ENCODE data around the gene TECPR2. TPM values are rescaled to one million over a fixed set of nuclear protein-coding genes. Genes with fewer than 3 reads are reported as not detected.

The TECPR2 gene
- total RNA-seq, 2 donors from 2014 or later, result 27.7 to 28.0 TPM

GRCh38 chr14:102450206-102451063, 87.7 kb downstream of the TECPR2 start:
- Mint-ChIP-seq H3K27me3 (ENCODE audit: insufficient read depth) (no peaks in the 10 kb centered on the region), H3K27ac (no peak overlapping the region), H3K36me3 (ENCODE audit: low read depth) (peaks cover 57% of the 10 kb centered on the region), H3K9me3 (no peaks in the 10 kb centered on the region), H3K4me3 (no peak overlapping the region), H3K4me1 (no peaks in the 10 kb centered on the region)
- H3K27me3 ChIP-seq (ENCODE audit: control insufficient read depth, insufficient read depth, low read length, poor library complexity, severe bottlenecking), result no peaks in the 10 kb centered on the region
- no peaks in the 10 kb centered on the region for H3K9me3 ChIP-seq (ENCODE audit: control insufficient read depth, low read length)
- H3K4me3 ChIP-seq (ENCODE audit: low read length), result no peak overlapping the region
- H3K4me1 ChIP-seq (ENCODE audit: control insufficient read depth, insufficient read depth, low read length), result no peaks in the 10 kb centered on the region
- peaks cover 33% of the 10 kb centered on the region for H3K36me3 ChIP-seq (ENCODE audit: control insufficient read depth, insufficient read depth, low read length)
- WGBS, 2 experiments (ENCODE audit: insufficient coverage in 1 of 2, insufficient read length in 1 of 2), result 89 to 91% methylated on average over 9 to 17 of the region's 17 CpGs
- DNase-seq, result no peak
- no peak for TF ChIP-seq CTCF (conservative IDR thresholded peaks at IDR 0.05)
- no peak overlapping the region for H3K27ac ChIP-seq (ENCODE audit: low read depth, low read length)
- no peak overlapping the region for H3K9ac ChIP-seq (ENCODE audit: extremely low read depth, low read length, poor library complexity, severe bottlenecking)

- Histone ChIP-seq H3K4me3 (ENCODE audit: low read length) (no peak overlapping the region), H3K27ac (ENCODE audit: low read depth, low read length) (no peak overlapping the region), H3K9ac (ENCODE audit: extremely low read depth, low read length, poor library complexity, severe bottlenecking) (no peak overlapping the region), H3K9me3 (ENCODE audit: control insufficient read depth, low read length) (no peaks in the 10 kb centered on the region), H3K36me3 (ENCODE audit: control insufficient read depth, insufficient read depth, low read length) (peaks cover 33% of the 10 kb centered on the region), H3K27me3 (ENCODE audit: control insufficient read depth, insufficient read depth, low read length, poor library complexity, severe bottlenecking) (no peaks in the 10 kb centered on the region), H3K4me1 (ENCODE audit: control insufficient read depth, insufficient read depth, low read length) (no peaks in the 10 kb centered on the region)
- no peak for TF ChIP-seq CTCF (conservative IDR thresholded peaks at IDR 0.05)
- WGBS, 2 experiments (ENCODE audit: insufficient coverage in 1 of 2, insufficient read length in 1 of 2), result 95 to 100% methylated on average over 2 to 10 of the region's 10 CpGs
- Mint-ChIP-seq H3K4me3 (no peak overlapping the region), H3K36me3 (ENCODE audit: low read depth) (peaks cover 55% of the 10 kb centered on the region), H3K4me1 (no peaks in the 10 kb centered on the region), H3K27ac (no peak overlapping the region), H3K27me3 (ENCODE audit: insufficient read depth) (no peaks in the 10 kb centered on the region), H3K9me3 (no peaks in the 10 kb centered on the region)
- DNase-seq, result no peak
Measured at GRCh38 chr14:102451064-102451352, 88.3 kb downstream of the TECPR2 start.

- TF ChIP-seq CTCF (conservative IDR thresholded peaks at IDR 0.05), result no peak
- Histone ChIP-seq H3K9ac (ENCODE audit: extremely low read depth, low read length, poor library complexity, severe bottlenecking) (no peak overlapping the region), H3K27ac (ENCODE audit: low read depth, low read length) (no peak overlapping the region), H3K27me3 (ENCODE audit: control insufficient read depth, insufficient read depth, low read length, poor library complexity, severe bottlenecking) (no peaks in the 10 kb centered on the region), H3K36me3 (ENCODE audit: control insufficient read depth, insufficient read depth, low read length) (peaks cover 27% of the 10 kb centered on the region), H3K9me3 (ENCODE audit: control insufficient read depth, low read length) (no peaks in the 10 kb centered on the region), H3K4me3 (ENCODE audit: low read length) (no peak overlapping the region), H3K4me1 (ENCODE audit: control insufficient read depth, insufficient read depth, low read length) (no peaks in the 10 kb centered on the region)
- 95 to 97% methylated on average over 16 to 24 of the region's 24 CpGs for WGBS, 2 experiments (ENCODE audit: insufficient coverage in 1 of 2, insufficient read length in 1 of 2)
- H3K4me1 Mint-ChIP-seq, result no peaks in the 10 kb centered on the region
- no peak overlapping the region for H3K4me3 Mint-ChIP-seq
- no peaks in the 10 kb centered on the region for H3K27me3 Mint-ChIP-seq (ENCODE audit: insufficient read depth)
- DNase-seq, result no peak
- peaks cover 55% of the 10 kb centered on the region for H3K36me3 Mint-ChIP-seq (ENCODE audit: low read depth)
- no peak overlapping the region for H3K27ac Mint-ChIP-seq
- H3K9me3 Mint-ChIP-seq, result no peaks in the 10 kb centered on the region
Measured at GRCh38 chr14:102452302-102452701, 89.6 kb downstream of the TECPR2 start.
